ENCODE measurements around the gene OR6C6. TPM values are rescaled to one million over a fixed set of nuclear protein-coding genes. Genes with fewer than 3 reads are reported as not detected.

The OR6C6 gene
- total RNA-seq, 1 donor from 2014 or later: not detected

DNA sequence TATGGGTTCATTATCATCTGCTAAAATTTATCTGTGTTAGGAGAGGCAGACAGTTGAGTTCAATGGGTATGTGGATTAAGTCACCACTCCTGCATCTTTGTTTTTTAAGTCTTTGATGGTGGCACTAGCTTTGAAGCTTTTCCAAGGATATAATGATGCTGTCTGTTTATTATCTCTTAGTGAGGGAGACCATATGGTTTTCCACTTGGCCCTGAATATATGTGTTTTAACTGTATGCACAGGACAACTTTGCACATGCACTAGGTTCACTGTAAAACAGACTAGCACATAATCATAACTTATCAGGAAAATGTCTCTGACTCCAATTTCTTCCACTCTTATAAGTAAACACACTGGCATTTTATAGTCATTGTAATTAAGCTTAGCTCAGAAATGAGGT is 43.1 kb downstream of the OR6C6 start:
- TF ChIP-seq, protein P1, sequence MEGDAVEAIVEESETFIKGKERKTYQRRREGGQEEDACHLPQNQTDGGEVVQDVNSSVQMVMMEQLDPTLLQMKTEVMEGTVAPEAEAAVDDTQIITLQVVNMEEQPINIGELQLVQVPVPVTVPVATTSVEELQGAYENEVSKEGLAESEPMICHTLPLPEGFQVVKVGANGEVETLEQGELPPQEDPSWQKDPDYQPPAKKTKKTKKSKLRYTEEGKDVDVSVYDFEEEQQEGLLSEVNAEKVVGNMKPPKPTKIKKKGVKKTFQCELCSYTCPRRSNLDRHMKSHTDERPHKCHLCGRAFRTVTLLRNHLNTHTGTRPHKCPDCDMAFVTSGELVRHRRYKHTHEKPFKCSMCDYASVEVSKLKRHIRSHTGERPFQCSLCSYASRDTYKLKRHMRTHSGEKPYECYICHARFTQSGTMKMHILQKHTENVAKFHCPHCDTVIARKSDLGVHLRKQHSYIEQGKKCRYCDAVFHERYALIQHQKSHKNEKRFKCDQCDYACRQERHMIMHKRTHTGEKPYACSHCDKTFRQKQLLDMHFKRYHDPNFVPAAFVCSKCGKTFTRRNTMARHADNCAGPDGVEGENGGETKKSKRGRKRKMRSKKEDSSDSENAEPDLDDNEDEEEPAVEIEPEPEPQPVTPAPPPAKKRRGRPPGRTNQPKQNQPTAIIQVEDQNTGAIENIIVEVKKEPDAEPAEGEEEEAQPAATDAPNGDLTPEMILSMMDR (IDR thresholded peaks at IDR 0.05; ENCODE audit: unreplicated experiment): no peak
- Mint-ChIP-seq H3K36me3 (ENCODE audit: low read depth, unreplicated experiment) (no peaks in the 10 kb centered on the region), H3K4me3 (ENCODE audit: unreplicated experiment) (no peak overlapping the region), H3K4me1 (ENCODE audit: unreplicated experiment) (no peaks in the 10 kb centered on the region), H3K9me3 (ENCODE audit: unreplicated experiment) (no peaks in the 10 kb centered on the region), H3K27ac (ENCODE audit: unreplicated experiment) (no peak overlapping the region), H3K27me3 (ENCODE audit: unreplicated experiment) (no peaks in the 10 kb centered on the region)
- DNase-seq (ENCODE audit: low spot score): no peak

DNA sequence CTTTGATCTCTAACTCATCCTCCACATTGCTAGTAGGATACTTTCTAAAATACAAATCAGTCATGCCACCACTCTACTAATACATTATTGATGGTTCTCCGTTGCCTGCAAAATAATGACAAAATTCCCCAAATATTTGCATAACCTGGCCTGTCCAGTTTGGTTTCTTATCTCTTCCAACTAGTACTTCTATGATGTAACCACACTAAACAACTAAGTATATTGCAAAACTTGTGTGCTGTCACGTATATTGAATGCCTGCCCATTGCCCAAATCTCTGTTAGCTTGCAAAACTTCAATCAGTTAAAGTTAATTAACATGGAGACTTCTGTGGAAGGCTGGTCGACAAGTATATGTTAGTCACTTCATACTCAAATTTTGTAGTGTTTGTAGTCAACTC is 45.4 kb downstream of the OR6C6 start:
- H3K27me3 Mint-ChIP-seq (ENCODE audit: unreplicated experiment): no peaks in the 10 kb centered on the region
- H3K9me3 Mint-ChIP-seq (ENCODE audit: unreplicated experiment): no peaks in the 10 kb centered on the region
- H3K4me3 Mint-ChIP-seq (ENCODE audit: unreplicated experiment): no peak overlapping the region
- no peaks in the 10 kb centered on the region for H3K4me1 Mint-ChIP-seq (ENCODE audit: unreplicated experiment)
- no peak for DNase-seq (ENCODE audit: low spot score)
- TF ChIP-seq, protein P1 (IDR thresholded peaks at IDR 0.05; ENCODE audit: unreplicated experiment): no peak
- no peaks in the 10 kb centered on the region for H3K36me3 Mint-ChIP-seq (ENCODE audit: low read depth, unreplicated experiment)
- no peak overlapping the region for H3K27ac Mint-ChIP-seq (ENCODE audit: unreplicated experiment)

DNA sequence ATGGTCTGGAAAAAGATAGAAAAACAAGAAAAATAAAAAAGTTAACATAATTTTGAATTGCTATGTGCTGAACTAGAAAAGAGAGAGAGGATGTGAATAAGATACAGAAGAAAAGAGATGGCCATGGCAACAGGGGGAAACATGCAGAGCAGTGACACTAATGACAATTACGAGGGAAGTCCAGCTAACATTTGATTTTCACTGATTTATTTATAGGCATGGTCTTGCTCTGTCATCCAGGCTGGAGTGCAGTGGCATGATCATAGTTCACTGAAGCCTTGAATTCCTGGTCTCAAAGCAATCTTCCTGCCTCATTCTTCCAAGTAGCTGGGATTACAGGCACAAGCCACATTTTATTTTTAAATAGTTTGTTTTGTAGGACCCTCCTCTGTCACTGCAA is 50.2 kb downstream of the OR6C6 start:
- Mint-ChIP-seq H3K36me3 (ENCODE audit: low read depth, unreplicated experiment) (no peaks in the 10 kb centered on the region), H3K9me3 (ENCODE audit: unreplicated experiment) (no peaks in the 10 kb centered on the region), H3K4me1 (ENCODE audit: unreplicated experiment) (no peaks in the 10 kb centered on the region), H3K27ac (ENCODE audit: unreplicated experiment) (no peak overlapping the region), H3K27me3 (ENCODE audit: unreplicated experiment) (no peaks in the 10 kb centered on the region), H3K4me3 (ENCODE audit: unreplicated experiment) (no peak overlapping the region)
- TF ChIP-seq, protein P1 (IDR thresholded peaks at IDR 0.05; ENCODE audit: unreplicated experiment): no peak
- no peak for DNase-seq (ENCODE audit: low spot score)

DNA sequence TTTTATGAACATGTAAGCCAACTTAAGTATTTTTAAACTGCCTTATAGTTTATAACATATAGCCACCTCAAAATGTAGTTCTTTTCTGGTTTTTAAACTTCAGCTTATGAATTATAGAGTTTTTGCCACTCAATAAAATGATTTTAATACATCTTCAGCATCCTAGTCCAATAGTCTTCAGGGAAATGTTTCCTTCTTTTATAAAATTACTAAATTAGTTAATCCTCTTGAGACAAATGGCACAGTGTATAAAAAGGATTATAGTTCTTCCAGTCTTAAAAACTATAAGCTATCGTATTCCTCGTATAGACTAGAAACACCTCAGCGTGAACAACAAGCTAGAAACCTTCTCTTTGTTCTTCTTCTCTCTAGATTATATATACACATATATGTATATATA is 52.1 kb downstream of the OR6C6 start, which contains the start of gene OR6C74:
Gene OR6C74 (plus strand): TSS at position 301 of the 400 bp plus-strand sequence. CDS start 2,679 bp downstream, outside the sequence.
- Mint-ChIP-seq H3K27me3 (ENCODE audit: unreplicated experiment) (no peaks in the 10 kb centered on the region), H3K36me3 (ENCODE audit: low read depth, unreplicated experiment) (no peaks in the 10 kb centered on the region), H3K9me3 (ENCODE audit: unreplicated experiment) (no peaks in the 10 kb centered on the region), H3K4me1 (ENCODE audit: unreplicated experiment) (no peaks in the 10 kb centered on the region), H3K27ac (ENCODE audit: unreplicated experiment) (no peak within 1 kb of the TSS), H3K4me3 (ENCODE audit: unreplicated experiment) (no peak within 1 kb of the TSS)
- TF ChIP-seq, protein P1 (IDR thresholded peaks at IDR 0.05; ENCODE audit: unreplicated experiment): no peak
- no peak for DNase-seq (ENCODE audit: low spot score)

Other genes starting within 250 kb of the OR6C6 start
- not detected for gene OR9K2, start 170.2 kb downstream of the OR6C6 start, total RNA-seq (ENCODE audit: unreplicated experiment)
- gene OR10A7, start 75.5 kb downstream of the OR6C6 start, total RNA-seq (ENCODE audit: unreplicated experiment): not detected
- gene OR6C74, start 52.0 kb downstream of the OR6C6 start, total RNA-seq (ENCODE audit: unreplicated experiment): not detected
- not detected for gene OR6C1, start 17.8 kb upstream of the OR6C6 start, total RNA-seq (ENCODE audit: unreplicated experiment)
- not detected for gene OR6C3, start 34.2 kb upstream of the OR6C6 start, total RNA-seq (ENCODE audit: unreplicated experiment)
- gene OR6C75, start 66.4 kb upstream of the OR6C6 start, total RNA-seq (ENCODE audit: unreplicated experiment): not detected
- not detected for gene OR6C65, start 104.0 kb upstream of the OR6C6 start, total RNA-seq (ENCODE audit: unreplicated experiment)
- not detected for gene OR6C76, start 129.7 kb upstream of the OR6C6 start, total RNA-seq (ENCODE audit: unreplicated experiment)
- gene OR6C2, start 147.5 kb upstream of the OR6C6 start, total RNA-seq (ENCODE audit: unreplicated experiment): not detected
- not detected for gene OR6C70, start 173.6 kb upstream of the OR6C6 start, total RNA-seq (ENCODE audit: unreplicated experiment)
- not detected for gene OR6C68, start 195.8 kb upstream of the OR6C6 start, total RNA-seq (ENCODE audit: unreplicated experiment)

Data from endothelial cell (in vitro differentiated cells).